Esophagus (tissue), 2 donors: ENCODE measurements around the gene TMEM54. TPM values are rescaled to one million over a fixed set of nuclear protein-coding genes. Genes with fewer than 3 reads are reported as not detected.

Source experiments
- H3K27ac ChIP-seq, 2 donors: one replicate each; pipeline ENCODE4 v1.5.1; 2013; ENCODE audit warnings: low read depth in 2 of 2, mild to moderate bottlenecking in 2 of 2, inconsistent platforms in 1 of 2, low read length in 1 of 2, moderate library complexity in 1 of 2
- H3K27me3 ChIP-seq, 2 donors: one replicate each; pipeline ENCODE4 v1.6.1; 2013; ENCODE audit warnings: low read length in 2 of 2, control low read depth in 1 of 2, mild to moderate bottlenecking in 1 of 2; ENCODE audit not compliant: insufficient read depth in 2 of 2, control insufficient read depth in 1 of 2
- H3K36me3 ChIP-seq, 2 donors: one replicate each; pipeline ENCODE4 v1.6.1; 2013; ENCODE audit warnings: low read length in 1 of 2; ENCODE audit not compliant: control insufficient read depth in 2 of 2, insufficient read depth in 2 of 2
- H3K4me1 ChIP-seq, 2 donors: one replicate each; pipeline ENCODE4 v1.6.1; 2013; ENCODE audit warnings: low read length in 1 of 2; ENCODE audit not compliant: control insufficient read depth in 2 of 2, insufficient read depth in 2 of 2
- H3K4me3 ChIP-seq, 2 donors: one replicate each; pipeline ENCODE4 v1.5.1; 2013; ENCODE audit warnings: low read length in 2 of 2, mild to moderate bottlenecking in 2 of 2, low read depth in 1 of 2, moderate library complexity in 1 of 2
- H3K9me3 ChIP-seq, 2 donors: one replicate each; pipeline ENCODE4 v1.6.1; 2013; ENCODE audit warnings: mild to moderate bottlenecking in 2 of 2, low read depth in 1 of 2, low read length in 1 of 2, moderate library complexity in 1 of 2; ENCODE audit not compliant: control insufficient read depth in 2 of 2, insufficient read depth in 1 of 2
- WGBS, 2 donors: extraction: QIAGEN DNeasy Blood & Tissue Kit; methylation state at CpG; one replicate each; pipeline ENCODE4 v1.1.7; 2013; 5-methylcytosine and 5-hydroxymethylcytosine counted together
- polyA plus RNA-seq, 2 donors: library from polyadenylated mRNA; stranded (reverse); fragments of 200-250 nt; gene quantifications; one replicate each; pipeline ENCODE4 v1.2.3, GENCODE V29; 2013
- donor health status: healthy with polysubstance abuse.
- donor health status: Bipolar disorder and iron deficiency.

TMEM54 gene
- polyA plus RNA-seq, 2 donors: 93.0 to 133 TPM

DNA sequence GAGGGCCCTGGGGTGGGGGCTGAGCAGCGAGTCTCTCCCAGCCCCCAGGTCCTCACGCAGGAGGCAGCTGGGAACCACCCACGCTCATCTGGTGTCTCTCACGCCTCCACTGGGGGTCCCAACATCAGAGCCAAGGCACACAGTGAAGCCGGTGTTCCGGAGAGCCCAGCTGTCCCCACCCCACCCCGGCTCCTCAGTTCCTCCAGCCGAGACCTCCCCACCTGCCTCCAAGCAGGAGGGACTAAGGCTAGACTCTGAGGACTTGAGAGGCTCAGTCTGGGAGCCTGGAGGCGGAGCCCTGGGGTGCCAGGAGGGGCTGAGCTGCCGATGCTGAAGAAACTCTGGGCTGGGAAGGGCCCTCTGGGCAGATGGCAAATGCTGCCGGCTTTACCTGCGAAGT lies 16.5 kb downstream of the TMEM54 start:
- Histone ChIP-seq H3K4me1 (peaks cover 3 to 7% of the 10 kb centered on the region in 2 donors), H3K36me3 (no peaks in the 10 kb centered on the region), H3K27me3 (peaks cover 6 to 17% of the 10 kb centered on the region in 2 donors), H3K27ac (no peak overlapping the region), H3K9me3 (no peaks in the 10 kb centered on the region), H3K4me3 (no peak overlapping the region)
- WGBS, 2 donors: 34 to 35% methylated on average over 12 of the region's 12 CpGs

DNA sequence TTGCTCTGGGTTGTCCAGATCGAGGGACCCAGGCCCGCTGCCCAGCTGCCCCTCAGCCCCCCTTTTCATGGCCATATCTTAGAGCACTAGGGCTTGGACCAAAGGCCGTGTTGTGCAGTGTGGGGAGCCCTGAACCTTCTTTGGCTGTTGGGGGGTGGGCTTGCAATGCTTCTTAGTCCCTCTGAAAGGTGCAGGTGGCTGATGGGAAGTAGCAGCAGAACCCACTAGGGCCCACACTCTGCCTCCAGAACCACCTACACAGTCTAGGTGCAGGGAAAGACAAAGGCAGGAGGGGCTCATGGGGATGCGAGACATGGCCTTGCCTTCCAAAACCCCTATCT lies 17.2 kb downstream of the TMEM54 start:
- Histone ChIP-seq H3K4me1 (peaks cover 3 to 7% of the 10 kb centered on the region in 2 donors), H3K9me3 (no peaks in the 10 kb centered on the region), H3K27ac (no peak overlapping the region), H3K27me3 (peaks cover 6 to 17% of the 10 kb centered on the region in 2 donors), H3K4me3 (no peak overlapping the region), H3K36me3 (no peaks in the 10 kb centered on the region)
- 67% methylated on average over 4 of the region's 4 CpGs for WGBS, 2 donors

DNA sequence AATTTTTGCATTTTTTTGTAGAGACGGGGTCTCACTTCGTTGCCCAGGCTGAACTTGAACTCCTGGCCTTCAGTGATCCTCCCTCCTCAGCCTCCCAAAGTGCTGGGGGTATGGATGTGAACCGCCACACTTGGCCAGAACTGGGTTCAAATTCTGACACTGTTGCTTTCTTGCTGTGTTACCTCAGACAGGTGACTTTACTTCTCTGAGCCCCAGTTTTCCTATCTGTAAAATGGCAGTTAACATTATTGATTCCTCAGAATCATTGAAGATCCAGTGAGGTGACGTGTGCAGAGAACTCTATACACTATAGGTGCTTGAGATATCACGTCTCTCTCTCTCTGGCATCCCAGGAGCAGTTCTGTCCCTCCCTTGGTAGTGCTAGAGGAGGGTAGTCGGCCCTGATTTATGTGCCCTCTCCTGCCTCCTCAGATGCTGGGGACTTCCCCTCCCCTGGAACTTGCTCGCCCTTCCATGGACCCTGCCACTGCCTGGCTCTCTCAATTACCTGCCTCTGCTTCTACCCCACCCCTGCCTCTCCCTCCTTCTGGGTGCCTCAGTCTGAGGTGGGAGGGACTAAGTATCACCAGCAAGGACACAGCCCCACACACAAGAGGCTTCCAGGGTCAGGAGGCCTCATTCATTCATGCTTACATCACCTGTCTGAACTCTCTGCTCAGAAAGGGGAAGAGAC lies 17.7 kb downstream of the TMEM54 start:
- H3K4me1 ChIP-seq: peaks cover 3 to 7% of the 10 kb centered on the region in 2 donors
- no peak overlapping the region for H3K27ac ChIP-seq
- no peak overlapping the region for H3K4me3 ChIP-seq
- H3K27me3 ChIP-seq: peaks cover 4 to 17% of the 10 kb centered on the region in 2 donors
- WGBS, 2 donors: 75 to 79% methylated on average over 7 of the region's 7 CpGs
- no peaks in the 10 kb centered on the region for H3K36me3 ChIP-seq
- H3K9me3 ChIP-seq: no peaks in the 10 kb centered on the region

DNA sequence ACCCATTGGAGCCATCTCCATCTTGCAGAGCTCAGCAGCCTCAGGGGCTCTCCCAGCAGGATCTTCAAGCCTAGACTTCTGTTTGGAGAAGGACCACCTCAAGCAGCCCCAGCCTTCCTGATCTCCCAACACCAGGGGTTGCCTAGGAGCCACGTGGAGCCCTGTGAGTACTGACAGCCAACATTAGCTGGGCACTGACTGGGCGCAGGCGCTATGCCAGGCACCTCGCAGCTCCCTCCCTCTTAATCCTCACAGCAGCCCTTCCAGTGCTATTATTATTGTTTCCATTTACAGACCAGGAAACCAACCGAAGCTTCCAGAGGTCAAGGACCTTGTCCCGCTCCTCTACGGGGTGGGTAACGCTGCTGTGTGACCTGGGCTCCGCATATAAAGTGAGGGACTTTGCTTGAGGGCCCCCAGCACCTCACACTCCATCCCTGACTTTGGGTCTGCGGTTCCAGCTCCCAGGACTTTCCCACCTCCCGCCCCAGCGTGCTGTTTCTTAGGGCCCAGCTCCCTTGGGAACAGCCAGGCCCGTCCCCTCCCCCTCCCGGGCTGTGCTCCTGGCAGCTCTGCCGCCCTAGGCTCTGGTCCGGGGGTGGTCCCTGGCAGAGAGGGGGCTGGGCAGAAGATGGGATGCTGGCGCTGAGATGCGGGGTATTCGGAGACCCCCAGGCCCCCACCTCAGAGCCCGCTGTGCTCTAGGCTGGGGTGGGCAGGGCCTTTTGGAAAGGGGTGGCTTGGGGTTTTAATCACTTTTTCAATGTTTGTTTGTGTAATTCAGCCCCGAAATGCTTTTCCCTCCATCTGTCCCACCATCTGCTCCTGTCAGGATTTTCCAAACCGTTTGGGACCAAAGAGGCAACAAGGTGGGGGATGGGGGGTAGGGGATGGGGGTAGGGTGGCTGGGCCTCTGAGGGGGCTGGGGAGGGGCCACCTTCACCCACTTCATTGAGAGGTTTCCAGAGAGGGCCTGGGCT lies 19.0 kb downstream of the TMEM54 start:
- Histone ChIP-seq H3K36me3 (no peaks in the 10 kb centered on the region), H3K27me3 (peaks cover 0 to 17% of the 10 kb centered on the region in 2 donors), H3K4me3 (no peak overlapping the region), H3K9me3 (no peaks in the 10 kb centered on the region), H3K27ac (no peak overlapping the region), H3K4me1 (peaks cover 3 to 7% of the 10 kb centered on the region in 2 donors)
- 26% methylated on average over 21 to 22 of the region's 22 CpGs for WGBS, 2 donors

DNA sequence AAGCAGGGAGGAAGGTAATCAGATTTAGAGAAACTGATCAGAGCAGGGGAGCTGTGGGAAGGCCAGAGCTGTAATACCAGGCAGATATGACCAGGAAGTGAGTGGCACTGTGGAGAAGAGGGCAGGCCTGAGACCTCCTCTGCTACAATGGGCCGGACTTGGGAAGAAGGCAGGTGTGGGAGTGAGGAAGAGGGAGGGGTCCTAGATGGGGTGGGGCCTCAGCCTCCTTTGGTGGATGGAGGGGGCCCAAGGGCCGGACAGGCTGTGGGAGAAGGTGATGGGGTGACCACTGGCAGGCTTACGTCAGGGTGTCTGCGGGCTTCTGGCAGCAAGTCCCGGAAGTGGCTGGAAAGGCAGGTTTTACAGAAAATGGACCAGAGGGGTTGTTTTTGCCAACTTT lies 19.9 kb downstream of the TMEM54 start:
- Histone ChIP-seq H3K27me3 (peaks cover 0 to 13% of the 10 kb centered on the region in 2 donors), H3K4me3 (no peak overlapping the region), H3K27ac (no peak overlapping the region), H3K9me3 (no peaks in the 10 kb centered on the region), H3K4me1 (peaks cover 3 to 4% of the 10 kb centered on the region in 2 donors), H3K36me3 (no peaks in the 10 kb centered on the region)
- WGBS, 2 donors: 60 to 62% methylated on average over 5 of the region's 5 CpGs

DNA sequence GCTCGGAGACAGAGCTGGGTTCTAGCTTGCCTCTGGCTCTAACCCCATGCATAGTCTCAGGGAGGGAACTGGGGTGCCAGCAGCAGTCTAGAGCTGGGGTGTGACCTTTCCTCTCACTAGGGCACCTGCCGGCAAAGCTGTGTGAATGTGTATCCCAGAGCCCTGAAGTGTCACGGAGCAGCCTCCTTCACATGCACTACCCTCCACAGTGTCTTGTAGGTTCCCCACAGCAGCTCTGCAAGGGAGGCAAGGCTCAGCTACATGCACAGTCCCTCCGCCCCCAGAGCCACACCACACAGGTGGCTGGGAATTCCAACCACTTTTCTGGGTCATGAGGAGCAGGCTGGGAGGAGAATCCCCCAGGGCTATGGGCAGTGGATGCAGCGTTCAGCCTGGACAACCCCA lies 22.6 kb downstream of the TMEM54 start:
- Histone ChIP-seq H3K27me3 (peaks cover 0 to 2% of the 10 kb centered on the region in 2 donors), H3K4me1 (peaks cover 0 to 3% of the 10 kb centered on the region in 2 donors), H3K4me3 (no peak overlapping the region), H3K36me3 (no peaks in the 10 kb centered on the region), H3K27ac (no peak overlapping the region), H3K9me3 (no peaks in the 10 kb centered on the region)
- WGBS, 2 donors: 62 to 64% methylated on average over 5 of the region's 5 CpGs

DNA sequence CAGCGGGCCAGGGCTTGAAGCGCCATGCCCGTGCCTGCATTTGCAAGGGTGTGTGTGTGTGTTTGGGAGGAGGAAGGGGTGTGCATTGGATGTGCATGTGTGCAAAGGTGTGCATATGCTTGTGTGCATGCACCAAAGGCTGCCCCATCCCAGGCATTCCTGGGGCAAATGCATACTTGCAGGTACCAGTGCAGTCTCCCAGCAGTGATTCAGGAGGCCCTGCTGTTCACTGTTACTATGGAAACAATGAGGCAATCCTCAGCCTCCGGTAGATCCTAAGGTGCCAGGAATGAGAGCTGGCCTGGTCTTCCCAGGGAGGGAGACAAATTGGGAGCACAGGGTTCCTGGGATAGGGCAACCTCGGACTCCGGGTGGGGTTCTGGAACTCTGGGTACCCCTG lies 23.0 kb downstream of the TMEM54 start:
- Histone ChIP-seq H3K27me3 (peaks cover 0 to 2% of the 10 kb centered on the region in 2 donors), H3K27ac (no peak overlapping the region), H3K9me3 (no peaks in the 10 kb centered on the region), H3K36me3 (no peaks in the 10 kb centered on the region), H3K4me1 (peaks cover 0 to 3% of the 10 kb centered on the region in 2 donors), H3K4me3 (no peak overlapping the region)
- 50 to 76% methylated on average over 5 to 6 of the region's 6 CpGs for WGBS, 2 donors

DNA sequence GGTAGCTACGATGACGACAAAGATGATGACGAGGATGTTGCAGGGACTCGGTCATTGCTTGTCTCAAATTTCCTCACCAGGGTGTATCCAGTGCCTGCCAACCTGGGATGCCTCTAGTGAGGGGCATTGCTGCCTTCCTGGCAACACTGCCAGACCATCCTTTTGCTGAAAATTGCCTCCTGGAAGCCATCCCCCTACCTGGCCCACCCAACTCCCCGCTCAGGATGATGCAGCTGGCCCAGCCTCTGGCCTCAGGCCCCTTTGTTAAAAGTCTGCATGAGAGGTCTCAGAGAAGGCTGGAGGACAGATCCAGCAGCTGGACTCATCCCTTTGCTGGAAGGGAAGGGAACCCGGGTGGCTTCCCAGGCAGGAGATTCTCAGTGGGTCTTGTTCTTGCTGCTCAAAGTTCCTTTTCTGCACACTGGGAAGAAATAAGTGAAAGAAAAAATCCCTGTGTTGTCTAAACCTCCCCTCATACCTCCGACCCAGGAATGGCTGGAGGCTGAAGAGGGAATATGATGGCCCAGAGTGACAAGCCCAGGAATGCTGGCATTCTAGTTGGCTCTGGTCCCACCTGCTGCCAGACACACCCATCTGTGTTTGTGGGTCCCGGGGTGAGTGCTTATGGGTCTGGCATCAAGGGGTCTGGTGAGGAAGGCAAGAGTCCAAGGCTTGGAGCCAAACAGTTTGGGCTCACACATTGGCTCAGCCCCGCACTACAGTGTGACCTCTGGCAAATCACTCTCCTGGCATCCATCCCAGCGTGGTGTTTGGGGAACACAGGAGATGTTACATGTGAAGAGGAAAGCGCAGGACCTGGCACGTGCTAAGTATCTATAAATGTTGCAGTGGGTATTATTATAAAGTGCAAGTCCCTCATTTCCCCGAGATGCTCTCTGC lies 23.7 kb downstream of the TMEM54 start:
- 55 to 58% methylated on average over 13 of the region's 13 CpGs for WGBS, 2 donors
- no peak overlapping the region for H3K4me3 ChIP-seq
- no peak overlapping the region for H3K27ac ChIP-seq
- no peaks in the 10 kb centered on the region for H3K36me3 ChIP-seq
- H3K9me3 ChIP-seq: no peaks in the 10 kb centered on the region
- peaks cover 1 to 3% of the 10 kb centered on the region in 2 donors for H3K4me1 ChIP-seq
- H3K27me3 ChIP-seq: peaks cover 0 to 2% of the 10 kb centered on the region in 2 donors
